ENCODE measurements around the gene ALDH1L2. TPM values are rescaled to one million over a fixed set of nuclear protein-coding genes. Genes with fewer than 3 reads are reported as not detected.
A peak's percentile ranks its signal among the peaks of the same experiment; 100 is the strongest.

Gene ALDH1L2
- total RNA-seq, 3 donors from 2014 or later, result 2.3 to 7.8 (median 6.7) TPM

- DNase-seq (ENCODE audit: low spot score in 2 of 2), result no peak
- Histone ChIP-seq H3K9me3 (no peaks in the 10 kb centered on the region), H3K27me3 (no peaks in the 10 kb centered on the region), H3K4me3 (peak overlapping the region; percentile 78 to 97 (median 96)), H3K36me3 (peaks cover 4% of the 10 kb centered on the region), H3K4me1 (peaks cover 0 to 9% of the 10 kb centered on the region in 2 donors), H3K27ac (peak overlapping the region in 1 of 2 donors; percentile 45)
- TF ChIP-seq POLR2A (IDR thresholded peaks at IDR 0.05) (no peak), POLR2AphosphoS5 (IDR thresholded peaks at IDR 0.05) (no peak)
- TF ChIP-seq, protein P1, sequence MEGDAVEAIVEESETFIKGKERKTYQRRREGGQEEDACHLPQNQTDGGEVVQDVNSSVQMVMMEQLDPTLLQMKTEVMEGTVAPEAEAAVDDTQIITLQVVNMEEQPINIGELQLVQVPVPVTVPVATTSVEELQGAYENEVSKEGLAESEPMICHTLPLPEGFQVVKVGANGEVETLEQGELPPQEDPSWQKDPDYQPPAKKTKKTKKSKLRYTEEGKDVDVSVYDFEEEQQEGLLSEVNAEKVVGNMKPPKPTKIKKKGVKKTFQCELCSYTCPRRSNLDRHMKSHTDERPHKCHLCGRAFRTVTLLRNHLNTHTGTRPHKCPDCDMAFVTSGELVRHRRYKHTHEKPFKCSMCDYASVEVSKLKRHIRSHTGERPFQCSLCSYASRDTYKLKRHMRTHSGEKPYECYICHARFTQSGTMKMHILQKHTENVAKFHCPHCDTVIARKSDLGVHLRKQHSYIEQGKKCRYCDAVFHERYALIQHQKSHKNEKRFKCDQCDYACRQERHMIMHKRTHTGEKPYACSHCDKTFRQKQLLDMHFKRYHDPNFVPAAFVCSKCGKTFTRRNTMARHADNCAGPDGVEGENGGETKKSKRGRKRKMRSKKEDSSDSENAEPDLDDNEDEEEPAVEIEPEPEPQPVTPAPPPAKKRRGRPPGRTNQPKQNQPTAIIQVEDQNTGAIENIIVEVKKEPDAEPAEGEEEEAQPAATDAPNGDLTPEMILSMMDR (IDR thresholded peaks at IDR 0.05), result no peak
- intact Hi-C loops (cut with DNase I; ENCODE audit: low total_unique reads), result no loop called here
Observed at GRCh38 chr12:105109465-105110212, 25.4 kb upstream of the ALDH1L2 start.

DNA sequence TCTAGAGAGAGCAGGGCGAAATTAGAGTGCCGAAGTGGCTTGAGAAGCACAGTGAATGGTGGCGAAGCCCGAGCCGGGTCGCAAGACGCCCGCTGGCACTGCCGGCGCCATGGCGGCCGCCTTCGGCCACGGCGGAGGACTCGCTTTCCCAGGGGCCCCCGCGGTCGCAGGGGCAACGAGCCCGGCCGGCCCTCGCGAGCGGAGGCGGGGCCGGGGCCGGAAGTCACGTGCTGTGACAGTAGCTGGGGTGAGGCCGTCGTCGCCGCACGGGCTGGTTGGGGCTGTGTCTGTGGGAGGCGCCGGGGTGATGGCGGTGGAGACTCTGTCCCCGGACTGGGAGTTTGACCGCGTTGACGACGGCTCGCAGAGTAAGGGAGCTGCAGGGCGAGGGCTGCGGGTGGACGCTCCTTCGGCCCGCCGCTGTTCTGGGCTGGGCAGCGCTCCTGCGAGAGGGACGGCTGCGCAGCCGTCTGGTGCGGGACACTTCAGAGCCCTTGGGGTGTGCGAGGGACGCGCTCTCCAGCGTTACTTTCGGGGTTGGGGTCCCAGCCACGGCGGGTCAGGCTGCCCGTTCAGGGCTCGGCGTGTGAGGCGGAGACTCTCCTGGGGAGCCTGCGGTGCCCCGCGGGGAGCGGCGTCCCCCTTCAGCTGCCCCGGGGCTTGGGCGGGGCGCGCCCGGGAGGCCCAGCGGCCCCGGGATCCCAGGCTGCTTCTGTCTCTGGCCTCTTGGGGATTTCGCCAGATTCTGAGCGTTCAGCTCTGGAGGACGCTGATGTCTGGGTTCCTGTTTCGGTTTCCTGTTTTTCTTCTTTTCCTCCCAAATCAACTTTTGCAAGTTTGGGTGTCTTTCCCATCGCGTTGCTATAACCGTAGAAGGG is 23.5 kb upstream of the ALDH1L2 start, which contains the start of gene WASHC4:
Gene WASHC4 (plus strand): TSS at position 238 of the 878 bp plus-strand sequence. CDS start 70 bp downstream, at position 308.
- intact Hi-C loops (cut with DNase I; ENCODE audit: low total_unique reads), result no loop called here
- TF ChIP-seq POLR2AphosphoS5 (IDR thresholded peaks at IDR 0.05), result peak; percentile 90 to 96 (median 92)
- peak; percentile 86 for TF ChIP-seq POLR2A (IDR thresholded peaks at IDR 0.05)
- TF ChIP-seq, protein P1 (IDR thresholded peaks at IDR 0.05), result peak in 1 of 3 donors; percentile 6
- Histone ChIP-seq H3K27me3 (no peaks in the 10 kb centered on the region), H3K4me3 (peak within 1 kb of the TSS; percentile 78 to 97 (median 96)), H3K9me3 (no peaks in the 10 kb centered on the region), H3K27ac (peak within 1 kb of the TSS; percentile 94 to 95), H3K36me3 (peaks cover 4% of the 10 kb centered on the region), H3K4me1 (peaks cover 0 to 9% of the 10 kb centered on the region in 2 donors)
- peak; percentile 93 for DNase-seq (ENCODE audit: low spot score in 2 of 2)

DNA sequence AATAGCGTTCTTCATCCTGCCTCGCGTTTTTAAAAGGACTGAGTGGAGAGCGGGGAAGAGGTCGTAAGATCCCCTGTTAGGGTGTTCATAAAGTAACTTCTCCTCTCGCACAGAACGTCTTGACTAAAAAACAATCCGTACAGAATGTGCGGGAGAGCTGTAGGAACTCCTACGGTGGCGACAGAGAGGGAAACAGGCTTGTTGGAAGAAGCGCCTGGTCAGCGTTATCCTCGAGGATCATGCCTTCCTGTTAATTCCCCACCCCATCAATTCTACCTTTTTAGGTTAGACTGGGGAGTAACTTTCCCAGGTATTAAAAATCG is 22.9 kb upstream of the ALDH1L2 start:
- peaks cover 4% of the 10 kb centered on the region for H3K36me3 ChIP-seq
- no peaks in the 10 kb centered on the region for H3K9me3 ChIP-seq
- H3K4me3 ChIP-seq, result peak overlapping the region; percentile 78 to 97 (median 96)
- no peak for TF ChIP-seq POLR2AphosphoS5 (IDR thresholded peaks at IDR 0.05)
- TF ChIP-seq POLR2A (IDR thresholded peaks at IDR 0.05), result no peak
- TF ChIP-seq, protein P1 (IDR thresholded peaks at IDR 0.05), result peak in 1 of 3 donors; percentile 6
- H3K27me3 ChIP-seq, result no peaks in the 10 kb centered on the region
- no peak for DNase-seq (ENCODE audit: low spot score in 2 of 2)
- H3K4me1 ChIP-seq, result peaks cover 0 to 9% of the 10 kb centered on the region in 2 donors
- H3K27ac ChIP-seq, result peak overlapping the region; percentile 94 to 95
- intact Hi-C loops (cut with DNase I; ENCODE audit: low total_unique reads), result no loop called here

DNA sequence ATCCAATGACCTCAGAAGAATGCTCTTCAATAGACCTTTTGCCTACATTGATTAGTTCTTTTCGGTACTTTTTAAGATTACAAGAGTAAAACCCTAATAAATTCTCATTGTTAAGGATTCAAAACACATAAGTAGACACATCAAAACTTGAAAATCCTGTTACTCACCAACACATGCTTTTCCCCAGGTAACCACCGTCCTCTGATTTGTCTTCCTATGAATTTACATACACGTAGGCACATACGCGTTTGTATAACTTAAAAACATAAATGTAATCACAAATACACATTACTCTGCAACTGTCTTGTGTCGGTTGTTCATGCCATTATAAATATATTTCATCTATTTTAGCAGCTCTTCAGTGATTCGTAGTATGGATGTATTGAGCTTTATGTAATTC is 22.4 kb upstream of the ALDH1L2 start:
- peaks cover 4% of the 10 kb centered on the region for H3K36me3 ChIP-seq
- peaks cover 0 to 9% of the 10 kb centered on the region in 2 donors for H3K4me1 ChIP-seq
- no peak for DNase-seq (ENCODE audit: low spot score in 2 of 2)
- peak overlapping the region; percentile 78 to 97 (median 96) for H3K4me3 ChIP-seq
- TF ChIP-seq, protein P1 (IDR thresholded peaks at IDR 0.05), result no peak
- TF ChIP-seq POLR2AphosphoS5 (IDR thresholded peaks at IDR 0.05) (no peak), POLR2A (IDR thresholded peaks at IDR 0.05) (no peak)
- no peaks in the 10 kb centered on the region for H3K27me3 ChIP-seq
- H3K9me3 ChIP-seq, result no peaks in the 10 kb centered on the region
- H3K27ac ChIP-seq, result peak overlapping the region in 1 of 2 donors; percentile 95
- intact Hi-C loops (cut with DNase I; ENCODE audit: low total_unique reads), result no loop called here
